HG03175 (cell line): ENCODE data around the gene PSMB3.
A peak's percentile ranks its signal among the peaks of the same experiment; 100 is the strongest.

ENCODE experiments used
- ATAC-seq: cut with Tn5 transposase; IDR thresholded peaks from one replicate; pipeline ENCODE4 v1.9.1; 2021; ENCODE audit warnings: mild to moderate bottlenecking, moderate library complexity; ENCODE audit not compliant: unreplicated experiment

PSMB3 gene

DNA sequence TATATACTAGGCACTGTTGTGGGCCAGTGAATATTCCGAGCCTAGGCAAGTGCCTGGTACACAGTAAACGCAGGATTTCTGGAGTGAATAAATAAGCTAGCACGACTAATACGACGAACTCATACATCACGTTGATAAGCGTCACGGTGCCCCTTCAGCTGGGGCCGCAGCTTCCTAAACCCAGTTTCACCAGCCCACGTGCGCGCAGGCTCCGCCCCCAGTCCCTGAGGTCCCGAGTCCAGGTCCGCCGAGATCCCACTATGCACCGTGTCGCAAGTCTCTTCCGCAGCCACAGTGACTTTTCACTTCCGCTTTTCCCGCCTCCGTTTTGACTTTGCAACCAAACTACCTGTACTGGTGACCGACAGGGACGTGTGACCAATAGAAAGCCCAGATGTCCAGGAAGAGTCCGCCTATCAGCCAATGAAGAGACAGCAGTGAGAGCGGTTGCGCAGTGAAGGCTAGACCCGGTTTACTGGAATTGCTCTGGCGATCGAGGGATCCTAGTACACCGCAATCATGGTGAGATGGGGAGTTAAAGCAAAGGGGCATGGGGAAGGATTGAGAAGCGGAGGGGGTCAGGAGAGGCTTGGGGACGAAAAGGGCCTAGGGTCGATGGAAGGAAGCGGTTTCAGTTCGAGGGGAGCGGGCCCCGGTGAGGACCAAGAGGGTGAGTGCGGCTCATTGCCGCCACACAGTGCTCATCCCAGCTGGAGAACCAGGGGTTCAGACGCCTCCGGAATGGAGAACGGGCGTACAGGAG lies at the start of gene PSMB3:
PSMB3 (plus strand) TSS at position 434 of the 763 bp plus-strand sequence; CDS start at position 520, 86 bp downstream.
- ATAC-seq: peak; percentile 80

DNA sequence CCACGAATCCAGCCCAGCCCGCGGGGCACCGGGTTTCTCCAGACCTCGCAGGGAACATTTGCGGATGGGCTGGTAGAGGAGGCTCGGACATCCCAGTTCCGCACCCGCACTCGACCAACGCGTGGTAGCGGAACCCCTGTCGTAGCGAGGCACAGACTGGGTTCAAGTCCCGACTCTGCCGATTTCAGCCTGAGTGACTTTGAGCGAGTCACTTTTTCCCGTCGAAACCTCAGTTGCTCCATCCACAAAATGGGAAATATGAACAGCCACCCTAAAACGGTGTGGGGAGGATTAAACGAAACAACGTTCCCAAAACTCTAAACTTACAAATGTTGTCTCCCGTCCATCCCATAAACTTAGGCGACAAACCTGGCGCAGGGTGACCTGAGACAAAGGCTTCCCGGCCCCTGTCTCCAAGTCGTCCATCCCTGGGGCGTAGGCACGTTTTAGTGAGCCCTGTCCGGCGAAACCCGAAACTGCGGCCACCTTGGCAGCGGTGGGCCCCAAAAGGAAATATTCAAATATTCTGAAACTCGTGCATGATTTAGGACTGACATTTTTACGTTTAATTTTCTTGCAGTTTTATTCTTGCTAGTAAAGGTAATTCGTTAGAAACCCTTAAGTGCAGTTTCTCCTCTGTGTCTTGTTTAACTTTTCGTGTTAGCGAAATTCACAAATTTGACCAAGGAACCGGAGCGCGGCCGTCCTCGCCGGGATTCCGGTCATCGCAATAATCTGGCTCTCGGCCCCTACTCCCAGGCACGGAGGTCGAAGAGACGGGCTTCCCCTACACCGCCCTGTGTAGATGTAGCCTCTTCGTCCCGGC lies 49.4 kb upstream of the PSMB3 start:
- no peak for ATAC-seq

DNA sequence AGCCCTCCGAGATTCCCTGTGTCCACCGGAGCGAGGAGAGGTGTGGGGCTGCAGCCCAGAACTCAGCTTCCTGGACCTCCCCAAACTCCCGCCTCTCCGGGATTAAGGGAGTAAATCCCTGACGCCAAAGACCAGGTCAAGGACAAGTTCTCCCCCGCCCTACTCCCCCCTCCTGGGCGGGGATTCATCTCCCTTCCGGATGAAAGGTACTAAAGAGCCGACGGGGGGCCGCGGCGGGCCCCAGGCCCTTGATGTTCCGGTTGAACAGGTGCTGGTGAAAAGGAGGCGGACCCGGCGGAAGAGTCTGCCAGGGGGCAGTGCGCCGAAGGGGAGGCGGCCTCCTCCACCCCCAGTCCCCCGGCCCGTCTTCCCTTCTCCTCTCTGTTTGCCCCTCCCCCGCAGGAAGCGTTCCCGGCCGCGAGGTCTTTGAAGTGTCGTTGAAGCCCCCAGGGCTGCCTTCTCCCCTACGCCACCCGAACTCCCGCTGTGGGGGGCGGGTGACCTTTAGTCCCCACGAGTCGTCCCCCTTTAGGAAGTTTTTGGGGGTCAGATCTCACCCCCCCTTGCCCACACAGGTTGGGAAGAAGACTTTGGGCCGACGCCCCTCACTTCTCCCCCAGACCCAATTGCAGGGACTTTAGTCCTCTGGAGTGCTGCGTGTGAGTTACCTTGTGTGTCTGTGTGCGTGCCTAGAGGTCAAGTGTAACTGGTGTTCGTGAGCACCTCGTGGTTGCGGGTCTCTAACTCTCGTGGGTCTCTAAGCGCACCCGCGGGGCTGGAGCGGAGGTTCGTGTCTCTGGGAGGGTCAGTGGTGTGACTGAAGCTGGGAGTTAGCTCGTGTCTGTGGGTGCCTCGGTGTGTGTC lies 48.6 kb upstream of the PSMB3 start:
- no peak for ATAC-seq

DNA sequence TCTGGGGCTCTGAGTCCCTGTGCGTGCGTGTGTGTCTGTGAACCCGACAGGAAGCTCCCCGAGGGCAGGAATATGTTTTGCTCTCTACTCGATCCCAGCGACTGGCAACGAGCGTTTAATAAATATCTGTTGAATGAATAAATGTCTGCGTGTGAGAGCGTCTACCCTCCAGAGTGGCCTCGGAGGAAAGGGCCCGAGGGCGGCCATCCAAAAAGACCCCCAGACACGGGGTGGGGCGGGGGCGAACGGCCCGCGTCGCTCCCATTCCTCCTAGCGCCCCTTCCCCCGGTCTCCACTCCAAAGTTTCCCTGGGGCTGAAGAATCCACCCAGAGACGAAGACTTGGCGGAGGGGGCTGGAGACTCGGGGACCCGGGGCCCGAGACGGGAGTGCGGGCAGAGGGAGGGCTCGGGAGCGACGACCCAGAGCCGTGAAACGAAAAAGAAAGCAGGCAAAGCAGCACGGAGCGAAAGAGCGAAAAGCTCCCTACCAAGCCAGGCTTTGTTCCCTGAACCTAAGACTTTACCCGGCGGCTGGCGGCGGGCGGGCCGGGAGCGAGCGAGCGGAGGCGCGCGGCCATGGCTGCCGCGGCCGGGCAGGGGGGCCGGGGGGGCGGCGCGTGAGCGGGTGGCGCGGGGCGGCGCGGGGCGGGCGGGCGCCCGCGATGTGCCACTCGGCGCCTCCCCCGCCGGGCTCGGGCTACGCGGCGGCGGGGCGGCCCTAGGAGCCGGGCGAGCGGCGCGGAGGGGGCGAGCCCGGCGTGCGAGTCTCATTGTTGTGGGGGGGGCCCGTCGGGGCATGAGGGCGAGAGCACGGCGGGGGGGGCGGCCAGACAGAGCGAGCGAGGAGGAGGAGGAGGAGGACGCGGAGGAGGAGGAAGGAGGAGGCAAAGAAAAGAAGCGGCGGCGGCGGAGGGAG lies 47.7 kb upstream of the PSMB3 start, which contains the start of gene MLLT6:
MLLT6 (plus strand) TSS at position 668 of the 917 bp plus-strand sequence. CDS start 360 bp downstream, outside the sequence.
- no peak for ATAC-seq

DNA sequence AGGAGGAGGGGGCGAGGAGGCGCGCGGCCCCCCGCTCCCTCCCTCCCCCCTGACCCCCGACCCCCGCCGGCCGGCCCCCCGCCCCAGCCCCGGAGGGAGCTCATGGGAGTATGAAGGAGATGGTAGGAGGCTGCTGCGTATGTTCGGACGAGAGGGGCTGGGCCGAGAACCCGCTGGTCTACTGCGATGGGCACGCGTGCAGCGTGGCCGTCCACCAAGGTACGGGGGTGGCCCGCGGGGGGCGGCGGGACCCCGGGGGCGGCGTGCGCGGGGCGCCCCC lies 47.1 kb upstream of the PSMB3 start:
- no peak for ATAC-seq

DNA sequence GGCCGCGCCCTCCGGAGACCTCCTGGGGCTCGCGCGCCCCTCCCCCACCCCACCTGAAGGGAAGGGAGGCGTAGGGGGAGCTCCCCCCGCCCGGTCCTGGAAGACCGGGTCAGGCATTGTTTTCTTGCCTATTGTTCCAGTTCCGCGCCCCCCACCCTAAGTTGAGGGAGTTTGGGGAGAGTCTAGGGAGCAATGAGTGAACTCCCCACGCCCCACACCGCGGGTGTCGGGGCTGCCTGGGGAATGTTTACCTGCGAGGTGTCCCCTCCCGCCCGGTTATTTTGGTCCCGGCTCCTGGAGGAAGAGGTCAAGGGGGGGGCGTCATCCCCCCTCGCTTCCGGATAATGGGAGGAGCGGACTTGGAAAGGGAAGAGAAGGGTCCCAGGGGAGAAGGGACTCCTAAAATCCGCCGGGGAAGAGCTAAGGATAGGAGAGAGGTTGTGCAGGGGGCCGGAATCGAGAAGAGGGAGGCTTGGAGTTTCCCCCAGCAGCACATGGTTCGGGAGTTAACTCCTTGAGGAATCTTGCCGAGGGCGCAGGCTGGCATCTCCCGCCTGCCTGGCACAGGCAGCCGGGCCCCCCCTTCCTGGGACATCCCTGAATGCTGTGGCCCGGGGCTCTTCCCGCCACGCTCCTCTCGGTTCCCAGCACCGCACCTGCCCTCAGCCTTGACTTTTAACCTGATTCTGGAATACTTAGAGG lies 46.6 kb upstream of the PSMB3 start:
- ATAC-seq: no peak

DNA sequence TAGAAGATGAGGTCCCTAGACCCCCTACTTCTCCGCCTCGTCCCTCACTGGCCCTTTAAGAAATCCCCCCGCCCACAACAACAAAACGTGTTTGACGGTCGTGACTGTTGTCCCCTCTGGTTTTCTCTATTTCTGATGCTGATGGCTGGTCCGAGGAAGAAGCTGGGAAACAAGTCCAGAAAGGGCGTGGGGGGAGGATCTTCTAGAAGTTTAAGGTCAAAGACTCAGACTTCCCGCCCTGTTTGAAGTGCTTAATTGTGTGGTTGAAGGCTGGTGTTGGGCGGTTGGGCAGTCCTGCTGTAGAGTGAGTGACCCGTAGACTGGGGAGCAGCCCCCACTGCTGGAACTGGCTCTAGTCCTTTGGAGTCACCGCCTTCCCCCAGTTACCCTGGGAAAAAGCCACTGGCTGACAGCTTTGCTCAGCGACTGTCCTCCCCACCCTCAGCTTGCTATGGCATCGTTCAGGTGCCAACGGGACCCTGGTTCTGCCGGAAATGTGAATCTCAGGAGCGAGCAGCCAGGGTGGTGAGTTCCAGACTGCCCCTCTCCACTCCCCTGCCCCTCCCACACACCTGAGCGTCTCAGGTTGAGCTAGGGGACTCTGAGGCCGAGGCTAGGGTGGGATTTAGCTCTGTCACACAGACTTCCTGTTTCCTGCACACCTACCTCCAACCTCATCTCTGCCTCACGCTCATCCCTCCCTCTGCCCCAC lies 45.9 kb upstream of the PSMB3 start:
- ATAC-seq: no peak

DNA sequence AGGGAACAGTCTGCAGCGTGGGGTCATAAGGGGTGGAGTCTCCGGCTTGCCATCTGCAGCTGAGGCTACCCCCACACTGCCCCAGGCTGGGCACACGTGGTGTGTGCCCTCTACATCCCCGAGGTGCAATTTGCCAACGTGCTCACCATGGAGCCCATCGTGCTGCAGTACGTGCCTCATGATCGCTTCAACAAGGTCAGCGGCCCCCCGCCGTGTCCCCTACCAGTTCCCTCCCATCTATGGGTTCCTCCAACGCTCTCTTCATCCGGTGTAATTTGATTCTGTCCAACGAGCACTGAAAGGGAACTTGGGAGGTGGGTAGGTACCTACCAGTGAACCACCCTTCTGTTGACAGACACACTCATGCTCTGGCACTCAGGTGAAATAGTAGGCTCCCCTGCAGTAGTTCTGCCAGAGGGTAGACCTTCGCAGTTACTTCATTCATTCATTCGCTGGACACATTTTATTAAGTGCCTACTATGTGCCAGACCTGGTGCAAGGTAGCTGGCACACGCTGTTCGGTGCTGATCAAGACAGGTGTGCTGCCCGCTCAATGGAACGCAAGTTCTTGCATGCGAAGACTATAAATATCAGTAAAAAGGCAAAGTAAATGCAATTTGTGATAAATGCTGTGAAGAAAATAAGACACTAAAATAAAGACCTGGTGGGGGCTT lies 44.7 kb upstream of the PSMB3 start:
- ATAC-seq: no peak

DNA sequence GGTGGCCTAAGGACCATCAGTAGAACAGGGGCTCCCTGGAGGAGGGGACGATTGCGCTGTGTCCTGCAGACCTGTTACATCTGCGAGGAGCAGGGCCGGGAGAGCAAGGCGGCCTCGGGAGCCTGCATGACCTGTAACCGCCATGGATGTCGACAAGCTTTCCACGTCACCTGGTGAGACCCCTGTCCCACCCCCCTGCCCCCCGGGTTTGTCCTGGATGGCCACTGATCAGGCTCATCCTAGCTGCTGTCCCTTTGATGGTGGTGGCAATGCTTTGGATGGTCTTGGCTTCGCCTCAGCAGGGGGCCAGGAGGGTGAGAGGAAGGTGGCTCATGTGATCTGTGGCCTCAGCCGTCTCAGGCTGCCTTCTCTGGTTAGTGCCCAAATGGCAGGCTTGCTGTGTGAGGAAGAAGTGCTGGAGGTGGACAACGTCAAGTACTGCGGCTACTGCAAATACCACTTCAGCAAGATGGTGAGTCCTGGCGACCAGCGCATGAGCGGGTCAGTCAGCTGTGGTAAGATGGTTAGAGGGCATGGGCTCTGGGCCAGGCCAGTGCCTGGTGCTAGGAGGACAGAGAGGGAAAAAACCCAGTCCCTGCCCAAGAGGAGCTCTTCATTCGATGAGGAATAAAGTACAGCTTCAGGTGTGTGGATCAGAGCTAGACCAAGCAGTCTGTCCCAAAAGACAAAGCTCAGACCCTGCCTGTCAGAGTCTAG lies 43.3 kb upstream of the PSMB3 start:
- ATAC-seq: no peak

DNA sequence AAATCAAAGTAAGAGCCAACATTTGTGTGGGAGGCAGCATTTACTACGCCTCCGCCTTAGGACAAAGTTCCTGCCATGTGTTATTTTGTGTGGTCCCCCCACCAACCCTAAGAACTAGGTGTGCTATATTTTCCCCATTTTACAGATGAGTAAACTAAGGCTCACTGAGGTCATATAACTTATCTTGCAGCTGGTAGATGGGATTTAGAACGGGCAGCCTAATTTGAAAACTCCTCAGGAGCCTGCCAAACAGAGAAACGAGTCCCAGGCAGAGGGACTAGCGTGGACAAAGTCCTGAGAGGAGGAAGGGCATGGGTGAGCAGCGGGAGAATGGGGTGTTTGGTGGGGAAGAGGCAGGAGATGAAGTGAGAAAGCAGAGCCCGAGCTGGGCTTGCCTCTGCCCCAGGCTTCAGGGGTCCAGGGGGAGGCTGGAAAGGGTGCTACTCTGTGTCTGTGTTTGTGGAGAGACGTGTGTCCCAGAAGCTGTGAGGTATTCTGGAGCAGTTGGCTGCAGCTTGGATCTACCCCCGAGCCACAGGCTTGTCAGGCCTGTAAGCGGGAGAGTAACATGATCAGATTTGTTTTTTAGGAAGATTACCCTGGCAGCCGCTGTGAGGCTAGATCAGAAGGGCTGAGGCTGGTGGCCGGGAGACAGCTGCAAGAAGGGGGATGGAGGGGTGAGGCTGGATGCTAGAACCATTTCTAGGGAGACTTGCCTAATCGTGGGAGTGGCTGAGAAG lies 42.5 kb upstream of the PSMB3 start:
- no peak for ATAC-seq

DNA sequence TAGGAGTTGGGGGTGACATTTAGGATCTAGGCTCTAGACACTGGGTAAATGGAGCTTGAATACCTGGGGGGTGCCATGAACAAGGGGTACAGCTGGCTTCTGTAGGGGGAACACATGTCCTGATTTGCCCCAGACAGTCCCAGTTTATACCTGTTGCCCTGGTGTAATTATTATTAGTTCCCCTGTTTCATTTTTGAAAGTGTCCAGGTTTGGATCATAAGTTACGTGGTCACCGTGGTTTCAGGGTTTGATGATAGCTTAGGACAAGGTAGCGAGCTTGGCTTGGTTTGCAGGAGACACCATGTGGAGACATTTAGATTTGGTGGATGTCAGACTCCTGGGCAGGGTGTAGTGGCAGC lies 42.0 kb upstream of the PSMB3 start:
- ATAC-seq: no peak

DNA sequence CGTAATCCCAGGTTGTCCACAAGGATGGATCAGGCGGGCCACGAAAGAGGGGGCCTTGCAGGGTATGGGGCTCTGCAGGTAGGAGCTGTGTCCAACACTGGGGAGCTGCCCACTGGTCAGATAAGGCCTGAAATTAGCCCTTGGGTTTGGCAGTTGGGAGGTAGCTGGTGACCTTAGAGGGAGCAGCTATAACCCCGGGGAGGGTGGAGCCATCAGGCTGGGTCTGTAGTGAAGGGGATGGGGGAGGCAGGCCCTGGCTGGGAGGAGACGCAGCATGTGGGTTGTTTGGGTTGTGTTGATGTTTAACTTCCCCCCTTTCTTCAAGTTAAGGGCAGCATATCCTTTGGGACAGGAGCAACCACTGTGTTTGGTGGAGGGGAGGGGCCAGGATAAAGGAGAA lies 41.6 kb upstream of the PSMB3 start:
- no peak for ATAC-seq

DNA sequence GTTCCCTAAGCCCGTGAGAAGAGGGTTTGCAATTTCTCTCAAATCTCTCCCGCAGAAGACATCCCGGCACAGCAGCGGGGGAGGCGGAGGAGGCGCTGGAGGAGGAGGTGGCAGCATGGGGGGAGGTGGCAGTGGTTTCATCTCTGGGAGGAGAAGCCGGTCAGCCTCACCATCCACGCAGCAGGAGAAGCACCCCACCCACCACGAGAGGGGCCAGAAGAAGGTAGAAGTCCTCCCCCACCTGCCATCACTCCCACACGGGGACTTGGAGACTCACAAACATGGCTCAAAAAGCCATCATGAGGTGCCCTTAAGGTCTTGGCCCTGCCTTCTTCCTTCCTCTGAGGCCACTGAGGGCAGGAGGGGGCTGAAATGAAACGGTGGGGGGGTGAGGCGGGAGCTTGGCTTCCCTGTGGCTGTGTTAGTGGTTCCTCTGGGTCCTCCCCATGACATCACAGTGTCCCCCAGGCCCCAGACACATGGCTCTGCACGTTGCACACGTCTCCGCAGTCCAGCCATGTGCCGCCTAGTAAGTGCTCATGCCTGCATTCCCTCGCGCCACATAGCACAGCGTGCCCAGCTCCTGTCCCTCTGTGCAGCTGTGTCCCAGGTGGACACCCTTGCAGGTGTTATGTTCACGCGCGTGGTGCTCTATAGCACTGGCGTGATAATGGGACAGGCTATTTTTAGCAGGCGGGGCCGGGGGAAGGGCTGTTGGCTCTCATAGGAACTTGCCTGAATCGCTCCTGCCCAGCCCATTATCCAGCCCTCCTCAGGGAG lies 40.6 kb upstream of the PSMB3 start:
- ATAC-seq: no peak

DNA sequence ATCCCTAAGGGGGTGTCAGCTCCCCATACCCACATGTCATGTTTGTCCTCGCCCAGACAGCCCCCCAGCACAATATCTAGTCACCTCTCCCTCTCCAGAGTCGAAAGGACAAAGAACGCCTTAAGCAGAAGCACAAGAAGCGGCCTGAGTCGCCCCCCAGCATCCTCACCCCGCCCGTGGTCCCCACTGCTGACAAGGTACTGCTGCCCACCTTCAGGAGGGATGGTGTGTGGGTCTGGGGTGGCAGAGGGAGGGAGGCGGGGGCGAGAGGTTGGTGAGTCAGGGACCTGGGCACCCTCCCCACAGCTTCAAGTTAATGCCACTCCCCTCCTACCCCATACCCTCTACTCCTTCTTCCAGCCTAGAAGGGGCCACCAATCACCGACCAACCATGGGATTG lies 39.9 kb upstream of the PSMB3 start:
- ATAC-seq: no peak

DNA sequence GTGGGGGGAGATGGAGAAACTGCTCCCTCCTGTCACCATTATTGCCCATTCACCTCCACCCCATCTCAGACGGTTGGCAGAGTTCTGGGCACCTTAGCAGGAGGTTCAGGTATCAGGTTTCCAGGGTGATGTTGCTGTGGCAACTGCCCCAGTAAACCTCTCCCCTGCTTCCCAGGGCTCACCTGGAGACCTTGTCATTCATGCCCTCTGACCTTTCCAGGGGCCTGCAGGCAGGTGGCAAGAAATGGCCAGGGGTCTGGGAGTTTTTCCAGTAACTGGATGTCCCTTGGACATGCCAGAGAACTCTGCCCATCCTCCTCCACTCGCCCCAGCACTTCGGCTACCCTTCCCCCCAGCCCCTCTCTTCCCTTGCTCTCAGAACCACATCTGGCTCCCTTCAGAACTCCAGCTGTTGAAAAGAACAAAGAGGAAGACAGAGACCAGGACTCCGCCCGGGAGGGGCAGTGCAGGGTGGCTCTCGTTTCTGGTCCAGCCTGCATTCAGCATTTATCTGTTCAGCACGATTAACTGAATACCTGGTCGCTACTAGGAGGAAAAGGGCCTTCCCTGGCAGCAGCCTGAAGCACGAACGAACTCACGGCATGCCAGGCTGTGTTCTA lies 39.0 kb upstream of the PSMB3 start:
- ATAC-seq: no peak
